OCI-LY3 (cell line): ENCODE measurements around the gene SMYD3.
A peak's percentile ranks its signal among the peaks of the same experiment; 100 is the strongest.

Experiments used
- H2AFZ ChIP-seq: fragments of 200-600, 300-600 bp; shearing (Covaris generic); 2 replicates; pipeline ENCODE4 v1.6.0; 2014; ENCODE audit warnings: antibody characterized with exemption, low read depth, low read length
- H3K27ac ChIP-seq: fragments of 200-600, 300-600 bp; sonication (generic); 2 replicates; pipeline ENCODE4 v1.5.1; 2014; ENCODE audit warnings: mild to moderate bottlenecking, low read length, moderate library complexity, mixed read lengths
- H3K27me3 ChIP-seq: fragments of 200-600, 300-600 bp; sonication (generic); 2 replicates; pipeline ENCODE4 v1.6.1; 2014; ENCODE audit warnings: low read depth, low read length, mixed read lengths
- H3K36me3 ChIP-seq: fragments of 200-600, 300-600 bp; sonication (generic); replicated peaks from 2 replicates; pipeline ENCODE3; 2014; ENCODE audit warnings: low read depth, low read length, mixed read lengths
- H3K4me1 ChIP-seq: fragments of 300-600, 200-600 bp; sonication (generic); 2 replicates; pipeline ENCODE4 v1.6.1; 2014; ENCODE audit warnings: low read length, mixed read lengths
- H3K4me2 ChIP-seq: fragments of 200-600, 300-600 bp; sonication (generic); 2 replicates; pipeline ENCODE4 v1.6.1; 2014; ENCODE audit warnings: low read length, mixed read lengths
- H3K4me3 ChIP-seq: fragments of 300-600, 200-600 bp; sonication (generic); 2 replicates; pipeline ENCODE4 v1.5.1; 2014; ENCODE audit warnings: antibody characterized with exemption, mild to moderate bottlenecking, low read length, moderate library complexity
- H3K79me2 ChIP-seq: fragments of 300-600, 200-600 bp; shearing (Covaris generic); 2 replicates; pipeline ENCODE4 v1.6.1; 2014; ENCODE audit warnings: mild to moderate bottlenecking, low read length, mixed read lengths
- H3K9ac ChIP-seq: fragments of 300-600, 200-600 bp; shearing (Covaris generic); 2 replicates; pipeline ENCODE4 v1.6.0; 2014; ENCODE audit warnings: mild to moderate bottlenecking, low read length, moderate library complexity
- H3K9me3 ChIP-seq: fragments of 200-600, 300-600 bp; shearing (Covaris generic); 2 replicates; pipeline ENCODE4 v1.6.1; 2014; ENCODE audit warnings: low read length, mixed read lengths; ENCODE audit not compliant: insufficient read depth
- H4K20me1 ChIP-seq: fragments of 200-600, 300-600 bp; sonication (generic); 2 replicates; pipeline ENCODE4 v1.6.1; 2016; ENCODE audit warnings: low read length, mixed read lengths; ENCODE audit not compliant: insufficient read depth
- EZH2phosphoT487 ChIP-seq: fragments of 200-600 bp; shearing (Covaris generic); IDR thresholded peaks from 2 replicates; pipeline ENCODE4 v1.6.1; 2018; ENCODE audit warnings: antibody characterized with exemption, mixed run types, low read depth
- TF ChIP-seq, protein P1 (sequence below): fragments of 200-600, 300-600 bp; sonication (generic); IDR thresholded peaks from 2 replicates; pipeline ENCODE4 v1.5.1; 2014; ENCODE audit warnings: antibody characterized with exemption, low read length, low read depth

SMYD3 gene

GRCh38 chr1:246178717-246179311 is 328.3 kb downstream of the SMYD3 start:
- H4K20me1 ChIP-seq: no peaks in the 10 kb centered on the region
- no peak overlapping the region for H2AFZ ChIP-seq
- no peaks in the 10 kb centered on the region for H3K36me3 ChIP-seq
- H3K4me2 ChIP-seq: no peak overlapping the region
- H3K9me3 ChIP-seq: no peaks in the 10 kb centered on the region
- H3K27me3 ChIP-seq: no peaks in the 10 kb centered on the region
- H3K9ac ChIP-seq: no peak overlapping the region
- H3K4me1 ChIP-seq: no peaks in the 10 kb centered on the region
- no peaks in the 10 kb centered on the region for H3K79me2 ChIP-seq
- no peak for TF ChIP-seq EZH2phosphoT487
- TF ChIP-seq, protein P1, sequence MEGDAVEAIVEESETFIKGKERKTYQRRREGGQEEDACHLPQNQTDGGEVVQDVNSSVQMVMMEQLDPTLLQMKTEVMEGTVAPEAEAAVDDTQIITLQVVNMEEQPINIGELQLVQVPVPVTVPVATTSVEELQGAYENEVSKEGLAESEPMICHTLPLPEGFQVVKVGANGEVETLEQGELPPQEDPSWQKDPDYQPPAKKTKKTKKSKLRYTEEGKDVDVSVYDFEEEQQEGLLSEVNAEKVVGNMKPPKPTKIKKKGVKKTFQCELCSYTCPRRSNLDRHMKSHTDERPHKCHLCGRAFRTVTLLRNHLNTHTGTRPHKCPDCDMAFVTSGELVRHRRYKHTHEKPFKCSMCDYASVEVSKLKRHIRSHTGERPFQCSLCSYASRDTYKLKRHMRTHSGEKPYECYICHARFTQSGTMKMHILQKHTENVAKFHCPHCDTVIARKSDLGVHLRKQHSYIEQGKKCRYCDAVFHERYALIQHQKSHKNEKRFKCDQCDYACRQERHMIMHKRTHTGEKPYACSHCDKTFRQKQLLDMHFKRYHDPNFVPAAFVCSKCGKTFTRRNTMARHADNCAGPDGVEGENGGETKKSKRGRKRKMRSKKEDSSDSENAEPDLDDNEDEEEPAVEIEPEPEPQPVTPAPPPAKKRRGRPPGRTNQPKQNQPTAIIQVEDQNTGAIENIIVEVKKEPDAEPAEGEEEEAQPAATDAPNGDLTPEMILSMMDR: no peak
- no peak overlapping the region for H3K27ac ChIP-seq
- no peak overlapping the region for H3K4me3 ChIP-seq

GRCh38 chr1:246176126-246177024 is 330.7 kb downstream of the SMYD3 start:
- Histone ChIP-seq H3K36me3 (no peaks in the 10 kb centered on the region), H3K27ac (no peak overlapping the region), H3K79me2 (no peaks in the 10 kb centered on the region), H3K4me1 (no peaks in the 10 kb centered on the region), H3K27me3 (no peaks in the 10 kb centered on the region), H2AFZ (no peak overlapping the region), H3K9me3 (no peaks in the 10 kb centered on the region), H3K9ac (no peak overlapping the region), H3K4me2 (no peak overlapping the region), H3K4me3 (no peak overlapping the region), H4K20me1 (no peaks in the 10 kb centered on the region)
- TF ChIP-seq, protein P1: no peak
- TF ChIP-seq EZH2phosphoT487: no peak

DNA sequence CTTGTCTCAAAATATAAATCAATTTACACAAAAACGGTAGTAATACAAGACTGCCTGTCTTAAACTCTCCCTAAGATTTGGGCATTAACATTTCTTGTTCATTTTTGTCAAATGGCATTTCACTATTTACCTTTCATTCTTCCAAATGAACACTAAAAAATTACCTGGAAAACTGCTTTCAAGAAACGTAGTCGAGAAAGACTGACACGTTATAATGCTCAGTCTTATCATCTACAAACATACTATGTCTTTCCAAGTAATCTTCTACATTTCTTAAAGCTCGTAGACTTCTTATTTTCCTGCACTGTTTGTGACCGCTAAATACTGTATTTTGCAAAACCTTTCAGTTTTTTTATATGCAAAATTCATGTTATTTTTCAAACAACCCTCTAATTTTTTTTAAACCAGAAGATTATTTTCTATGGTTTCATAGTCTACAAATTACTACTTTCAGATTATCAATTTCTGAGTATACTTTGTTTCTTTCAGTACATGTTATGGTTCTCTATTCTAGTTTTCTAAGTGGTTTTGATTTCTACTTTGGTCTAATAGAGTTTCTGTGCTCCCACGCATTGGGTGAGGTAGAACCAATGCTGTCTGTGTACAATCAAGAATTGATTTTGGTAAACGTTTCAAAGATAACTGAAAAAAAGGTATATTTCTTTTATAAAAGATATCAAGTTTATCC is 336.4 kb downstream of the SMYD3 start:
- no peaks in the 10 kb centered on the region for H3K9me3 ChIP-seq
- H3K27me3 ChIP-seq: no peaks in the 10 kb centered on the region
- no peaks in the 10 kb centered on the region for H3K79me2 ChIP-seq
- H3K4me3 ChIP-seq: no peak overlapping the region
- H2AFZ ChIP-seq: no peak overlapping the region
- no peak overlapping the region for H3K27ac ChIP-seq
- peaks cover 9% of the 10 kb centered on the region for H3K4me1 ChIP-seq
- no peaks in the 10 kb centered on the region for H4K20me1 ChIP-seq
- H3K36me3 ChIP-seq: no peaks in the 10 kb centered on the region
- no peak overlapping the region for H3K9ac ChIP-seq
- no peak for TF ChIP-seq EZH2phosphoT487
- TF ChIP-seq, protein P1: no peak
- H3K4me2 ChIP-seq: peak overlapping the region; percentile 0; the same call in 1 of the 2 replicates

- Histone ChIP-seq H3K79me2 (no peaks in the 10 kb centered on the region), H3K9ac (no peak overlapping the region), H3K4me1 (peaks cover 9% of the 10 kb centered on the region), H3K36me3 (no peaks in the 10 kb centered on the region), H3K4me3 (no peak overlapping the region), H3K4me2 (no peak overlapping the region), H2AFZ (no peak overlapping the region), H3K27me3 (no peaks in the 10 kb centered on the region), H3K27ac (no peak overlapping the region), H4K20me1 (no peaks in the 10 kb centered on the region), H3K9me3 (no peaks in the 10 kb centered on the region)
- no peak for TF ChIP-seq EZH2phosphoT487
- TF ChIP-seq, protein P1: no peak
Measured at GRCh38 chr1:246169486-246169885, 337.6 kb downstream of the SMYD3 start.
